Measurements from ENCODE around the gene RAX2.

Gene RAX2

GRCh38 chr19:3790209-3790734 is 18.2 kb upstream of the RAX2 start:
- no peak for DNase-seq (ENCODE audit: low read depth)

GRCh38 chr19:3788996-3789778 is 17.2 kb upstream of the RAX2 start:
- no peak for DNase-seq (ENCODE audit: low read depth)
- H3K4me3 ChIP-seq (ENCODE audit: low read depth, low read length): no peak overlapping the region

More at GRCh38 chr19:3790209-3790734, 18.2 kb upstream of the RAX2 start:
- TF ChIP-seq CTCF (IDR thresholded peaks at IDR 0.05; ENCODE audit: low read depth, low read length, missing control alignments): no peak
- H3K4me3 ChIP-seq (ENCODE audit: low read depth, low read length): no peak overlapping the region

GRCh38 chr19:3785938-3786824 is 14.2 kb upstream of the RAX2 start, which contains the start of gene MATK:
TSS of gene MATK (minus strand) at chr19:3786381. CDS start at chr19:3785135, 1,246 bp downstream.
- no peak within 1 kb of the TSS for H3K4me3 ChIP-seq (ENCODE audit: low read depth, low read length)
- TF ChIP-seq CTCF (IDR thresholded peaks at IDR 0.05; ENCODE audit: low read depth, low read length, missing control alignments): no peak
- DNase-seq (ENCODE audit: low read depth): no peak

More at GRCh38 chr19:3788996-3789778, 17.2 kb upstream of the RAX2 start:
- no peak for TF ChIP-seq CTCF (IDR thresholded peaks at IDR 0.05; ENCODE audit: low read depth, low read length, missing control alignments)

GRCh38 chr19:3785451-3785937 is 13.5 kb upstream of the RAX2 start:
- no peak overlapping the region for H3K4me3 ChIP-seq (ENCODE audit: low read depth, low read length)
- DNase-seq (ENCODE audit: low read depth): no peak
- no peak for TF ChIP-seq CTCF (IDR thresholded peaks at IDR 0.05; ENCODE audit: low read depth, low read length, missing control alignments)

GRCh38 chr19:3784607-3785450 is 12.8 kb upstream of the RAX2 start:
- no peak overlapping the region for H3K4me3 ChIP-seq (ENCODE audit: low read depth, low read length)
- no peak for DNase-seq (ENCODE audit: low read depth)

More at GRCh38 chr19:3784607-3785450, 12.8 kb upstream of the RAX2 start:
- no peak for TF ChIP-seq CTCF (IDR thresholded peaks at IDR 0.05; ENCODE audit: low read depth, low read length, missing control alignments)

All from GM12864 (cell line).